C4-2B (cell line): ENCODE results near the gene ZER1.

Source experiments
- ZFX ChIP-seq: fragments of 450-650 bp; IDR thresholded peaks from 2 replicates; pipeline ENCODE4 v1.6.1; 2017
- TF ChIP-seq, protein P1 (sequence below): fragments of 450-650 bp; conservative IDR thresholded peaks from 2 replicates; pipeline ENCODE4 v1.5.1; 2017; ENCODE audit warnings: mild to moderate bottlenecking

DNA sequence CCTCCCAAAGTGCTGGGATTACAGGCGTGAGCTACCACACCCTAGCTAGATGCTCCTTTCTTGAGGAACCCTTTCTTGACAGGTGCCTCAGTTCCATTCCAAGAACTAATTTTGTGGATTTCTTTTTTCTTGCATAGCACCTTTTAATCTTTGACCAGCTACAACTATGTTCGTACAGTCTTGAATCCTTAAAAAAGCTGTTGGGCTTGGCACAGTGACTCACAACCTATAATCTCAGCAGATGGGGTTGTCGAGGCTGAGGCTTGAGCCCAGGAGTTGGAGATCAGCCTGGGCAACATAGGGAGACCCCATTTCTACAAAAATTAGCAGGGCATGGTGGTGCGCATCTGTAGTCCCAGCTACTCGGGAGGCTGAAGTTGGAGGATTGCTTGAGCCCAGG is 1.3 kb upstream of the ZER1 start:
- TF ChIP-seq, protein P1, sequence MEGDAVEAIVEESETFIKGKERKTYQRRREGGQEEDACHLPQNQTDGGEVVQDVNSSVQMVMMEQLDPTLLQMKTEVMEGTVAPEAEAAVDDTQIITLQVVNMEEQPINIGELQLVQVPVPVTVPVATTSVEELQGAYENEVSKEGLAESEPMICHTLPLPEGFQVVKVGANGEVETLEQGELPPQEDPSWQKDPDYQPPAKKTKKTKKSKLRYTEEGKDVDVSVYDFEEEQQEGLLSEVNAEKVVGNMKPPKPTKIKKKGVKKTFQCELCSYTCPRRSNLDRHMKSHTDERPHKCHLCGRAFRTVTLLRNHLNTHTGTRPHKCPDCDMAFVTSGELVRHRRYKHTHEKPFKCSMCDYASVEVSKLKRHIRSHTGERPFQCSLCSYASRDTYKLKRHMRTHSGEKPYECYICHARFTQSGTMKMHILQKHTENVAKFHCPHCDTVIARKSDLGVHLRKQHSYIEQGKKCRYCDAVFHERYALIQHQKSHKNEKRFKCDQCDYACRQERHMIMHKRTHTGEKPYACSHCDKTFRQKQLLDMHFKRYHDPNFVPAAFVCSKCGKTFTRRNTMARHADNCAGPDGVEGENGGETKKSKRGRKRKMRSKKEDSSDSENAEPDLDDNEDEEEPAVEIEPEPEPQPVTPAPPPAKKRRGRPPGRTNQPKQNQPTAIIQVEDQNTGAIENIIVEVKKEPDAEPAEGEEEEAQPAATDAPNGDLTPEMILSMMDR: no peak
- TF ChIP-seq ZFX: no peak
